ENCODE results near the gene MCU.

MCU gene

GRCh38 chr10:72812753-72813430 is 120.9 kb downstream of the MCU start:
- ATAC-seq, result no peak
- no peak overlapping the region for H3K27ac Mint-ChIP-seq

GRCh38 chr10:72814099-72814790 is 122.3 kb downstream of the MCU start:
- H3K9me3 Mint-ChIP-seq, result no peaks in the 10 kb centered on the region
- no peak overlapping the region for H3K4me3 Mint-ChIP-seq
- no peak overlapping the region for H3K27ac Mint-ChIP-seq
- H3K36me3 Mint-ChIP-seq, result peaks cover 6% of the 10 kb centered on the region
- H3K27me3 Mint-ChIP-seq, result no peaks in the 10 kb centered on the region
- ATAC-seq, result no peak
- peaks cover 19% of the 10 kb centered on the region for H3K4me1 Mint-ChIP-seq

More at GRCh38 chr10:72812753-72813430, 120.9 kb downstream of the MCU start:
- Mint-ChIP-seq H3K9me3 (peaks cover 3% of the 10 kb centered on the region), H3K4me1 (peaks cover 8% of the 10 kb centered on the region), H3K4me3 (no peak overlapping the region), H3K27me3 (no peaks in the 10 kb centered on the region), H3K36me3 (peaks cover 13% of the 10 kb centered on the region)

- no peak for ATAC-seq
- no peaks in the 10 kb centered on the region for H3K36me3 Mint-ChIP-seq
- H3K27ac Mint-ChIP-seq, result no peak overlapping the region
- H3K27me3 Mint-ChIP-seq, result no peaks in the 10 kb centered on the region
- H3K4me1 Mint-ChIP-seq, result peaks cover 19% of the 10 kb centered on the region
- H3K4me3 Mint-ChIP-seq, result no peak overlapping the region
- no peaks in the 10 kb centered on the region for H3K9me3 Mint-ChIP-seq
These were observed 124.6 kb downstream of the MCU start for GRCh38 chr10:72816565-72816964.

- no peak overlapping the region for H3K4me3 Mint-ChIP-seq
- H3K27ac Mint-ChIP-seq, result no peak overlapping the region
- H3K4me1 Mint-ChIP-seq, result peaks cover 11% of the 10 kb centered on the region
These were observed 126.1 kb downstream of the MCU start for GRCh38 chr10:72818076-72818475.

GRCh38 chr10:72819053-72819452 is 127.1 kb downstream of the MCU start:
- Mint-ChIP-seq H3K27me3 (no peaks in the 10 kb centered on the region), H3K27ac (no peak overlapping the region), H3K4me3 (no peak overlapping the region), H3K36me3 (no peaks in the 10 kb centered on the region), H3K4me1 (peaks cover 11% of the 10 kb centered on the region), H3K9me3 (no peaks in the 10 kb centered on the region)
- ATAC-seq, result no peak

More at GRCh38 chr10:72818076-72818475, 126.1 kb downstream of the MCU start:
- no peaks in the 10 kb centered on the region for H3K36me3 Mint-ChIP-seq
- no peak for ATAC-seq
- no peaks in the 10 kb centered on the region for H3K9me3 Mint-ChIP-seq
- H3K27me3 Mint-ChIP-seq, result no peaks in the 10 kb centered on the region

- Mint-ChIP-seq H3K27ac (no peak overlapping the region), H3K4me1 (peaks cover 11% of the 10 kb centered on the region), H3K27me3 (no peaks in the 10 kb centered on the region), H3K36me3 (no peaks in the 10 kb centered on the region), H3K4me3 (no peak overlapping the region), H3K9me3 (no peaks in the 10 kb centered on the region)
- ATAC-seq, result no peak
These were observed 129.7 kb downstream of the MCU start for GRCh38 chr10:72821606-72822005.

- Mint-ChIP-seq H3K4me3 (no peak overlapping the region), H3K36me3 (no peaks in the 10 kb centered on the region), H3K27ac (no peak overlapping the region), H3K4me1 (peaks cover 11% of the 10 kb centered on the region), H3K27me3 (no peaks in the 10 kb centered on the region), H3K9me3 (no peaks in the 10 kb centered on the region)
- no peak for ATAC-seq
These were observed 130.5 kb downstream of the MCU start for GRCh38 chr10:72822342-72822986.

- no peaks in the 10 kb centered on the region for H3K27me3 Mint-ChIP-seq
- no peaks in the 10 kb centered on the region for H3K36me3 Mint-ChIP-seq
- H3K9me3 Mint-ChIP-seq, result no peaks in the 10 kb centered on the region
- ATAC-seq, result no peak
- no peak overlapping the region for H3K4me3 Mint-ChIP-seq
- H3K4me1 Mint-ChIP-seq, result no peaks in the 10 kb centered on the region
- no peak overlapping the region for H3K27ac Mint-ChIP-seq
These were observed 133.2 kb downstream of the MCU start for GRCh38 chr10:72825163-72825562.

GRCh38 chr10:72826346-72826745 is 134.4 kb downstream of the MCU start:
- Mint-ChIP-seq H3K4me3 (no peak overlapping the region), H3K9me3 (no peaks in the 10 kb centered on the region), H3K27ac (no peak overlapping the region), H3K4me1 (no peaks in the 10 kb centered on the region), H3K36me3 (no peaks in the 10 kb centered on the region), H3K27me3 (no peaks in the 10 kb centered on the region)
- no peak for ATAC-seq

GRCh38 chr10:72828294-72828693 is 136.4 kb downstream of the MCU start:
- no peaks in the 10 kb centered on the region for H3K36me3 Mint-ChIP-seq
- H3K4me3 Mint-ChIP-seq, result no peak overlapping the region
- no peaks in the 10 kb centered on the region for H3K4me1 Mint-ChIP-seq
- no peaks in the 10 kb centered on the region for H3K27me3 Mint-ChIP-seq
- H3K9me3 Mint-ChIP-seq, result no peaks in the 10 kb centered on the region
- H3K27ac Mint-ChIP-seq, result no peak overlapping the region
- no peak for ATAC-seq

GRCh38 chr10:72830625-72831024 is 138.7 kb downstream of the MCU start:
- no peak overlapping the region for H3K4me3 Mint-ChIP-seq
- no peak overlapping the region for H3K27ac Mint-ChIP-seq
- no peaks in the 10 kb centered on the region for H3K36me3 Mint-ChIP-seq
- H3K27me3 Mint-ChIP-seq, result no peaks in the 10 kb centered on the region
- no peak for ATAC-seq
- H3K9me3 Mint-ChIP-seq, result no peaks in the 10 kb centered on the region
- H3K4me1 Mint-ChIP-seq, result no peaks in the 10 kb centered on the region

GRCh38 chr10:72831696-72832409 is 139.9 kb downstream of the MCU start:
- H3K4me1 Mint-ChIP-seq, result no peaks in the 10 kb centered on the region
- no peak overlapping the region for H3K27ac Mint-ChIP-seq
- H3K4me3 Mint-ChIP-seq, result no peak overlapping the region
- ATAC-seq, result no peak
- H3K36me3 Mint-ChIP-seq, result no peaks in the 10 kb centered on the region
- H3K27me3 Mint-ChIP-seq, result no peaks in the 10 kb centered on the region
- no peaks in the 10 kb centered on the region for H3K9me3 Mint-ChIP-seq

GRCh38 chr10:72832701-72833100 is 140.8 kb downstream of the MCU start:
- no peaks in the 10 kb centered on the region for H3K36me3 Mint-ChIP-seq
- no peaks in the 10 kb centered on the region for H3K27me3 Mint-ChIP-seq
- no peak overlapping the region for H3K27ac Mint-ChIP-seq
- no peaks in the 10 kb centered on the region for H3K9me3 Mint-ChIP-seq
- ATAC-seq, result no peak
- H3K4me1 Mint-ChIP-seq, result no peaks in the 10 kb centered on the region
- H3K4me3 Mint-ChIP-seq, result no peak overlapping the region

- Mint-ChIP-seq H3K27ac (no peak overlapping the region), H3K9me3 (no peaks in the 10 kb centered on the region), H3K4me1 (no peaks in the 10 kb centered on the region), H3K27me3 (no peaks in the 10 kb centered on the region), H3K4me3 (no peak overlapping the region), H3K36me3 (peaks cover 4% of the 10 kb centered on the region)
- no peak for ATAC-seq
These were observed 142.4 kb downstream of the MCU start for GRCh38 chr10:72834183-72834825.

- Mint-ChIP-seq H3K4me1 (no peaks in the 10 kb centered on the region), H3K4me3 (no peak overlapping the region), H3K36me3 (peaks cover 6% of the 10 kb centered on the region), H3K27ac (no peak overlapping the region), H3K27me3 (no peaks in the 10 kb centered on the region), H3K9me3 (no peaks in the 10 kb centered on the region)
- no peak for ATAC-seq
These were observed 148.4 kb downstream of the MCU start for GRCh38 chr10:72840319-72840718.
